HepG2 (cell line): ENCODE data around the gene U2AF2. TPM values are rescaled to one million over a fixed set of nuclear protein-coding genes. Genes with fewer than 3 reads are reported as not detected.

Experiments used
- ATAC-seq: fragments of 200-7000 bp; cut with Tn5 transposase; 3 replicates; pipeline ENCODE4 v1.9.1; 2020; ENCODE audit warnings: mild to moderate bottlenecking, moderate library complexity
- BruUV-seq: library from RNA; stranded (reverse); fragments of 400-500 nt; replicated peaks from 2 replicates; lab custom pipeline; 2021; lab: Mats Ljungman, UMichigan
- CTCF ChIA-PET: fragments of 300-600 bp; formaldehyde crosslinking; extraction: SDS; loops from one replicate; lab custom pipeline; 2021; ENCODE audit warnings: low total read pairs, inconsistent platforms, low intra/inter-chr PET ratio; lab: Yijun Ruan, JAX
- POLR2A ChIA-PET: fragments of 350-600 bp; sonication (Branson Sonifier 250); formaldehyde crosslinking; loops from one replicate; lab custom pipeline; 2020; ENCODE audit warnings: antibody characterized with exemption, inconsistent platforms; lab: Yijun Ruan, JAX
- DNase-seq: peaks from one replicate; pipeline ENCODE4 v3.0.0-alpha.2; 2015; ENCODE audit warnings: low spot score
- FAIRE-seq: peaks from 3 replicates; lab custom pipeline; 2011; peaks lifted over from hg19 to GRCh38; lab: Jason Lieb, UNC
- H2AFZ ChIP-seq: one replicate; pipeline ENCODE4 v1.6.1; 2011; ENCODE audit warnings: low read length, inconsistent platforms
- H3K27ac ChIP-seq: fragments of 300-600 bp; 3 replicates; pipeline ENCODE4 v1.8.0; 2011; ENCODE audit warnings: mixed run types, mild to moderate bottlenecking, mixed read lengths, low read length, inconsistent platforms; ENCODE audit not compliant: insufficient read depth; ENCODE audit errors: extremely low read length
- H3K27me3 ChIP-seq, 2 experiments: fragments of 200-600 bp in 1 of 2; 2 replicates in 1 of 2; 3 replicates in 1 of 2; pipeline versions ENCODE4 v1.6.0 to v1.8.0; 2011; ENCODE audit warnings: low read length in 2 of 2, mild to moderate bottlenecking in 2 of 2, moderate library complexity in 2 of 2, inconsistent platforms in 1 of 2; ENCODE audit not compliant: insufficient read depth in 2 of 2, control insufficient read depth in 1 of 2
- H3K36me3 ChIP-seq, 2 experiments: fragments of 200-600 bp in 1 of 2; replicated peaks in 1 of 2; 2 replicates in 1 of 2; 3 replicates in 1 of 2; pipeline versions ENCODE4 v1.5.1 to v1.8.0; 2011; ENCODE audit warnings: low read length in 2 of 2, inconsistent platforms in 1 of 2; ENCODE audit not compliant: insufficient read depth in 2 of 2, control insufficient read depth in 1 of 2
- H3K4me1 ChIP-seq: 2 replicates; pipeline ENCODE4 v1.5.1; 2012; ENCODE audit warnings: low read length, inconsistent platforms; ENCODE audit not compliant: insufficient read depth
- H3K4me2 ChIP-seq: 2 replicates; pipeline ENCODE4 v1.6.0; 2011; ENCODE audit warnings: low read depth, low read length, inconsistent platforms
- H3K4me3 ChIP-seq, 3 experiments: fragments of 200-600 bp in 1 of 3; sonication (generic), shearing (Covaris generic) in 1 of 3; replicated peaks in 1 of 3; 2 replicates each; pipeline ENCODE4 v1.5.1; 2011 to 2016; ENCODE audit warnings: low read length in 3 of 3, inconsistent platforms in 2 of 3, low read depth in 2 of 3, mild to moderate bottlenecking in 2 of 3, control low read depth in 1 of 3, mixed read lengths in 1 of 3; ENCODE audit not compliant: insufficient read depth in 1 of 3
- H3K79me2 ChIP-seq: one replicate; pipeline ENCODE4 v1.6.1; 2011; ENCODE audit warnings: low read length, inconsistent platforms; ENCODE audit not compliant: insufficient read depth
- H3K9ac ChIP-seq: 2 replicates; pipeline ENCODE4 v1.6.0; 2011; ENCODE audit warnings: mild to moderate bottlenecking, low read depth, low read length, inconsistent platforms; ENCODE audit not compliant: insufficient read depth
- H3K9me3 ChIP-seq: 2 replicates; pipeline ENCODE4 v1.5.1; 2012; ENCODE audit warnings: mild to moderate bottlenecking, low read length
- H4K20me1 ChIP-seq: 2 replicates; pipeline ENCODE4 v1.6.0; 2011; ENCODE audit warnings: inconsistent platforms, mild to moderate bottlenecking, low read length, moderate library complexity; ENCODE audit not compliant: insufficient read depth
- ARID4A ChIP-seq: sonication (generic); formaldehyde crosslinking; IDR thresholded peaks from 2 replicates; pipeline ENCODE4 v1.5.0; 2020; ENCODE audit warnings: mild to moderate bottlenecking, missing genetic modification reagents, borderline replicate concordance
- CEBPB ChIP-seq: IDR thresholded peaks from 2 replicates; pipeline ENCODE4 v1.6.1; 2011; ENCODE audit warnings: low read depth, low read length, improper control_type of control experiment, borderline replicate concordance
- KDM5A ChIP-seq: fragments of 200-600 bp; sonication (generic); IDR thresholded peaks from 2 replicates; pipeline ENCODE4 v1.7.0; 2018; ENCODE audit warnings: antibody characterized with exemption, mild to moderate bottlenecking, low read length, borderline replicate concordance
- MXI1 ChIP-seq: IDR thresholded peaks from 3 replicates; pipeline ENCODE4 v1.6.1; 2012; ENCODE audit warnings: low read depth, low read length, inconsistent platforms, borderline replicate concordance
- NR2F2 ChIP-seq: IDR thresholded peaks from 2 replicates; pipeline ENCODE4 v1.6.1; 2012; ENCODE audit warnings: low read depth, inconsistent platforms, borderline replicate concordance
- PCBP1 ChIP-seq: fragments of 200-400 bp; formaldehyde crosslinking; IDR thresholded peaks from 2 replicates; pipeline ENCODE4 v1.6.1; 2017; ENCODE audit warnings: mild to moderate bottlenecking, low read depth, low read length, borderline replicate concordance
- SKI ChIP-seq: fragments of 450-650 bp; IDR thresholded peaks from one replicate; pipeline ENCODE4 v1.6.1; 2018; ENCODE audit warnings: mild to moderate bottlenecking; ENCODE audit not compliant: partially characterized antibody
- SP1 ChIP-seq, 2 experiments: fragments of 450-650 bp in 1 of 2; sonication (generic) in 1 of 2; formaldehyde crosslinking in 1 of 2; IDR thresholded peaks; 2 replicates each; pipeline versions ENCODE4 v1.4.0 to v1.6.1; 2016 to 2020; ENCODE audit warnings: missing genetic modification reagents in 1 of 2
- XRCC5 ChIP-seq: fragments of 200-400 bp; formaldehyde crosslinking; optimal IDR thresholded peaks from 2 replicates; pipeline ENCODE3; 2017; ENCODE audit warnings: mild to moderate bottlenecking, low read length
- ZBTB2 ChIP-seq: sonication (generic); formaldehyde crosslinking; IDR thresholded peaks from 2 replicates; pipeline ENCODE4 v1.8.0; 2022; ENCODE audit warnings: low read depth, missing genetic modification reagents
- ZFP62 ChIP-seq: sonication (generic); formaldehyde crosslinking; IDR thresholded peaks from 2 replicates; pipeline ENCODE4 v1.4.0; 2020; ENCODE audit warnings: missing genetic modification reagents
- ZNF710 ChIP-seq: sonication (generic); formaldehyde crosslinking; IDR thresholded peaks from 2 replicates; pipeline ENCODE4 v1.5.0; 2020; ENCODE audit warnings: mild to moderate bottlenecking, missing genetic modification reagents, borderline replicate concordance
- ZSCAN5A ChIP-seq: sonication (generic); formaldehyde crosslinking; IDR thresholded peaks from 2 replicates; pipeline ENCODE4 v1.8.0; 2022; ENCODE audit warnings: mild to moderate bottlenecking, missing genetic modification reagents, borderline replicate concordance
- WGBS: methylation state at CpG from one replicate; pipeline ENCODE4 v1.1.6; 2017; ENCODE audit warnings: low lambda C conversion rate; 5-methylcytosine and 5-hydroxymethylcytosine counted together
- in situ Hi-C: cut with HindIII; loops from 2 replicates; pipeline ENCODE4 v1.10.0; 2017; ENCODE audit warnings: low pct_unique_long_range_greater_than_20kb; ENCODE audit not compliant: extremely low pct_ligation_motif_present
- intact Hi-C: fragments of 100-400 bp; cut with micrococcal nuclease; formaldehyde crosslinking; loops from one replicate; pipeline ENCODE4 v1.10.0; 2022; ENCODE audit not compliant: unreplicated experiment
- polyA plus RNA-seq, 8 experiments: library from polyadenylated mRNA; depleted of rRNA in 3 of 8; stranded (reverse) in 7 of 8; unstranded in 1 of 8; fragments of >200 nt; fragmentation: Illumina TruSeq in 4 of 8; extraction: Trizol in 4 of 8; gene quantifications; 2 replicates each; pipeline versions ENCODE4 v1.2.1 to v1.2.3, GENCODE V29; 2011 to 2016; ENCODE audit warnings: low read depth in 4 of 8, missing spikeins in 1 of 8, mixed read lengths in 1 of 8; ENCODE audit not compliant: insufficient read depth in 1 of 8
- total RNA-seq, 5 experiments: library from RNA; depleted of rRNA; stranded (reverse); fragments of >200 nt; fragmentation: Illumina TruSeq; extraction: Trizol; gene quantifications; 2 replicates each; pipeline ENCODE4 v1.2.3, GENCODE V29; 2016; ENCODE audit warnings: low read depth in 1 of 5

Gene U2AF2
- total and polyA plus RNA-seq, 2 of the 13 experiments (the other 11 are each of a cell fraction or from before 2014, with no cell fraction given): 84.3 to 124 TPM

- peak overlapping the region; percentile 99 for H3K9ac ChIP-seq
- CTCF ChIA-PET: interaction anchor here (0.7 to 2.3 kb wide), 4 partner anchors 9 to 21 kb away, joined by 3 to 21 read pairs (median 6); no protein-coding TSS in a partner anchor
- DNase-seq (peak; percentile 97), ATAC-seq (peak; percentile 47), FAIRE-seq (no peak)
- no peak overlapping the region for H2AFZ ChIP-seq
- POLR2A ChIA-PET: interaction anchor here (0.7 to 2.1 kb wide), 26 partner anchors 9 to 1464 kb away, joined by 3 to 27 read pairs (median 6); partner anchors contain the start of genes EPN1, FIZ1, HSPBP1 and ISOC2
- intact Hi-C loops (no loop called here), in situ Hi-C loops (no loop called here)
- under 1% methylated on average over 43 of the region's 57 CpGs for WGBS
- no peaks in the 10 kb centered on the region for H3K9me3 ChIP-seq
- peaks cover 35% of the 10 kb centered on the region for H3K79me2 ChIP-seq
- no peaks in the 10 kb centered on the region; a peak in 1 of 5 replicates for H3K27me3 ChIP-seq
- TSS peak; percentile 82 for BruUV-seq
- peaks cover 0 to 2% of the 10 kb centered on the region in 2 experiments; a peak in 3 of 5 replicates for H3K36me3 ChIP-seq
- H3K4me1 ChIP-seq: peaks cover 32% of the 10 kb centered on the region
- peak overlapping the region; percentile 85 to 99 (median 97) for H3K4me3 ChIP-seq
- H4K20me1 ChIP-seq: peaks cover 34% of the 10 kb centered on the region
- H3K4me2 ChIP-seq: peak overlapping the region; percentile 91
- H3K27ac ChIP-seq: peak overlapping the region; percentile 99
- TF ChIP-seq ZNF710 (CRISPR knock-in tag): peak; percentile 48; the same call in 1 of the 2 replicates
- TF ChIP-seq CEBPB: no peak
- 0 out of 2 replicates have a peak, but pooled peaks have one; percentile 67 for TF ChIP-seq PCBP1
- TF ChIP-seq SKI: peak; percentile 49
- peak; percentile 94 for TF ChIP-seq ARID4A (CRISPR knock-in tag)
- peak; percentile 77; the same call in 1 of the 2 replicates for TF ChIP-seq KDM5A
- TF ChIP-seq SP1 (IDR thresholded peaks at IDR 0.05): no peak
- TF ChIP-seq SP1 (CRISPR knock-in tag; IDR thresholded peaks at IDR 0.05): peak; percentile 72
- TF ChIP-seq ZSCAN5A (CRISPR knock-in tag): peak; percentile 70; the same call in 1 of the 2 replicates
- TF ChIP-seq MXI1: peak; percentile 93
- TF ChIP-seq XRCC5: peak; percentile 95
- TF ChIP-seq NR2F2: no peak
- no peak for TF ChIP-seq ZFP62
- peak; percentile 31; the same call in 1 of the 2 replicates for TF ChIP-seq ZBTB2 (CRISPR knock-in tag)
These were observed 1.0 kb upstream of the U2AF2 start for GRCh38 chr19:55653651-55654322.
